Stimulated activated CD8-positive, alpha-beta memory T cell treated with anti-CD3 and anti-CD28 coated beads, Interleukin-12 subunit alpha, Interleukin-12 subunit beta, amount 100 ng/mL, for 1 hour (primary cell): Measurements from ENCODE around the gene CLEC4E.
"Not testable (repeated sequence)": the region's sequence is repeated elsewhere in the genome, so short reads cannot be mapped to it uniquely, and the experiment has no call there.

Experiments used
- DNase-seq: peaks from one replicate; pipeline ENCODE4 v3.0.0-alpha.2; 2020; ENCODE audit warnings: low read depth

The CLEC4E gene

GRCh38 chr12:8537820-8538219 lies 2.9 kb downstream of the CLEC4E start:
- DNase-seq = not testable (repeated sequence)

GRCh38 chr12:8532045-8532444 lies 8.7 kb downstream of the CLEC4E start:
- no peak for DNase-seq

- DNase-seq = no peak
These were observed 13.2 kb downstream of the CLEC4E start for GRCh38 chr12:8527250-8528130.

- no peak for DNase-seq
These were observed 21.5 kb downstream of the CLEC4E start for GRCh38 chr12:8519171-8519570.

- DNase-seq = no peak
These were observed 22.7 kb downstream of the CLEC4E start for GRCh38 chr12:8517971-8518370.

GRCh38 chr12:8513256-8513655 lies 27.4 kb downstream of the CLEC4E start, which contains the start of gene CLEC4D:
CLEC4D (plus strand) TSS chr12:8513503; CDS start chr12:8513733, 230 bp downstream.
- no peak for DNase-seq

- DNase-seq = no peak
These were observed 31.5 kb downstream of the CLEC4E start for GRCh38 chr12:8508910-8509841.

- DNase-seq = no peak
These were observed 32.5 kb downstream of the CLEC4E start for GRCh38 chr12:8508223-8508622.

GRCh38 chr12:8507596-8507995 lies 33.1 kb downstream of the CLEC4E start:
- DNase-seq = no peak

GRCh38 chr12:8504351-8504750 lies 36.4 kb downstream of the CLEC4E start:
- DNase-seq = no peak

GRCh38 chr12:8501720-8502119 lies 39.0 kb downstream of the CLEC4E start:
- no peak for DNase-seq

- no peak for DNase-seq
These were observed 41.1 kb downstream of the CLEC4E start for GRCh38 chr12:8499616-8500015.

GRCh38 chr12:8496074-8496473 lies 44.6 kb downstream of the CLEC4E start:
- not testable (repeated sequence) for DNase-seq

GRCh38 chr12:8495671-8496070 lies 45.0 kb downstream of the CLEC4E start:
- not testable (repeated sequence) for DNase-seq

GRCh38 chr12:8493084-8493483 lies 47.6 kb downstream of the CLEC4E start:
- DNase-seq = peak; percentile 9

GRCh38 chr12:8491646-8492530 lies 48.8 kb downstream of the CLEC4E start:
- no peak for DNase-seq
